Stimulated activated CD8-positive, alpha-beta memory T cell treated with anti-CD3 and anti-CD28 coated beads, Interleukin-4, amount 100 ng/mL, for 4 hours (primary cell): ENCODE data around the gene RUFY3.
A peak's percentile ranks its signal among the peaks of the same experiment; 100 is the strongest.
"Not testable (repeated sequence)": the region's sequence is repeated elsewhere in the genome, so short reads cannot be mapped to it uniquely, and the experiment has no call there.

ENCODE experiments used
- DNase-seq, 2 donors: peaks; one replicate each; pipeline ENCODE4 v3.0.0-alpha.2; 2020; ENCODE audit warnings: low read depth in 2 of 2, low spot score in 1 of 2

The RUFY3 gene

DNA sequence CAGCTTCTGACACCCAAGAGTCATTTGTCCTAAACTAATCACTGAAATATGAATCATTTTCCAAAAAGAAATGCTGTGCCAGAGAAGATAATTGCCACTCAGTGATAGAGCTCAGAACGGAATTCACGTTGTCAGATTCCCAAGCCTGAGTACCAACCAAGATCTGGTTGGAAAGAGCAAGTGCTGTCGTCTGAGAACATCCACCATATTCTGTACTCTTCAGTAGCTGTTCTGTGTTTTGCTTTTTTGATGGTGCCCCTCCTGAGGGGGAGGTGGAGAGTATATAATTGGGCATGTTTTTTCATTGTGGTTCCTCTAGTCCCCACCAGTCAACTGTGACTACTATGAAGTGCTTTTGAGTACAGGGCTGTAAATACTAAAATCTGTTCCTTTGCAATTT, 13.2 kb downstream of the RUFY3 start:
- no peak for DNase-seq

DNA sequence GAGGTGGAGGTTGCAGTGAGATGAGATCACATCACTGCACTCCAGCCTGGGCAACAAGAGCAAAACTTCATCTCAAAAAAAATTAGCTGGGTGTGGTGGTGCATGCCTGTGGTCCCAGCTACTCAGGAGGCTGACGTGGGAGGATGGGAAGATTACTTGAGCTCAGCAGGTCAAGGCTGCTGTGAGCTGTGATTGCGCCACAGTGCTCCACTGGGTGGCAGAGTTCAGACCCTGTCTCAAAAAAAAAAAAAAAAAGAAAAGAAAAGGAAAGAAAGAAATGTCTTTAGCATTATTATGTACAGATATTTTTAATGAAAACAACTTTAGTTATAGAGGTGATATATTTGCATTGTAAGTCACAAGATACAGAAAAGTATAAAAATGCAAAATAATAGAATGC, 14.2 kb downstream of the RUFY3 start:
- DNase-seq: peak in 1 of 2 donors; percentile 14

DNA sequence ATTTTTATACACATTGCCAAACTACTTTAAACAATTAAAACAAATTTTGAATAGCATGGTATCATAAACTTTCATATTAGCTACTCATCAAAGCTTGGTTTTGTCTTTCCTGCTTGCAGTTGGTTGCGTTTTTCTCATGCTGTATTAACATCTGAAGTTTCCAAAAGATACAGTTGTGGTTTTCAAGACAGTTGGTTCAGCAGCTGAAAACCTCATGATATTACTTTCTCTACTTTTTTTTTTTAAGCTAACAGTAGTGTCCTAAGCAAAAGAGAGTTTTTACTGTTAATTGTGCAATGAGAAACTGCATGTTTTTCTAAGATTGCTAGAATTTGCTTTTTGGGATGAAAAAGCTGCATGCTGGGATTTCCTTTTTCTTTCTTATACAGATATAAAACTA, 15.2 kb downstream of the RUFY3 start:
- DNase-seq: no peak

DNA sequence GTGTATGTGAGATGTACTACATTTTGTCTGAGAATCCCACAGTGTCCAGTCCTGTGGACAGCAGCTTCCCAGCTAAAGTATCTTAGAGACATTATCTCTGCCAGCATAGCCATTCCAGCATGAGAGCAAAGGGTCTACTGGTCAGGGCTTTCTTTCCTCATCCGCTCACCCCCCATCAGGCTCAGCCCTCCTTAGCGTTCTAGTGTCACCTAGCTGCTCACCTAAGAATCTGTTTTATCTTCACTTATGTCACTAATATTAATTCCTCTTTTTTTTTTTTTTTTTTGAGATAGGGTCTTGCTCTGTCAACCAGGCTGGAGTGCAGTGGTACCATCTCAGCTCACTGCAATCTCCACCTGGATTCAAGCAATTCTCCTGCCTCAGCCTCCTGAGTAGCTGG, 15.6 kb downstream of the RUFY3 start:
- DNase-seq: no peak

DNA sequence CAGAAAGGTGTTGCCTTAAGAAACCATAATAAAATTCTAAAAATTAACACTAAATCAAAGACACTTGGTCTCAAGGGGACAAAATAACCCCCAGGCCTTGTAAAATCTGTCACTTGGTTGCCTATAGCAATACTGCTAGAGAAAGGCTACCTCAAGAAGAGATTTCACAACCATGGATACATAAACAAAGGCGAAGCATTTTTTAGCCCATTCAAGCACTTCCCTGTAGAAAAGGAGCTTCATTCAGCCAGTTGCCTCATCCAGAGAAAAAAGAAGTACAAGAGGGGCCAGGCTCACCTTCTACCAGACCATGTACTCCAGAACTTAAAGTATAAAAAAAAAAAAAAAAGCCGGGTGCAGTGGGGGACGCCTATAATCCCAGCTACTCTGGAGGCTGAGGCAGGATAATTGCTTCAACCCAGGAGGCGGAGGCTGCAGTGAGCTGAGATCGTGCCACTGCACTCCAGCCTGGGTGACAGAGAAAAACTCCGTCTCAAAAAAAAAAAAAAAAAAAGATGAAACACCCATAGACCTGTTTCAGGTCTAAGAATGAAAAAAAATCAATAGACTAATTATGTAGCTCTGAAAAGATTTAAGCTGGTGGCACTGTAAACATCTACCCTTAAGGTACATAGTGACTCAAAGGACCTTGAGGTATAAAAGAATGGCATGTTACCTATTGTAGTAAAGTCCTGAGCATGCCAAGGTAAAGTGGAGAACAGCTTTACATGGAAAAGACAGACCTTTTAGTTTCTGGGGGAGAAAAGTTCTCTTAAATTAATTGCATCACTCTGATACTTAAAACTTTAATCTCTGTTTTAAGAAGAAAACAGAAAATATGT, 18.0 kb downstream of the RUFY3 start:
- DNase-seq: no peak

DNA sequence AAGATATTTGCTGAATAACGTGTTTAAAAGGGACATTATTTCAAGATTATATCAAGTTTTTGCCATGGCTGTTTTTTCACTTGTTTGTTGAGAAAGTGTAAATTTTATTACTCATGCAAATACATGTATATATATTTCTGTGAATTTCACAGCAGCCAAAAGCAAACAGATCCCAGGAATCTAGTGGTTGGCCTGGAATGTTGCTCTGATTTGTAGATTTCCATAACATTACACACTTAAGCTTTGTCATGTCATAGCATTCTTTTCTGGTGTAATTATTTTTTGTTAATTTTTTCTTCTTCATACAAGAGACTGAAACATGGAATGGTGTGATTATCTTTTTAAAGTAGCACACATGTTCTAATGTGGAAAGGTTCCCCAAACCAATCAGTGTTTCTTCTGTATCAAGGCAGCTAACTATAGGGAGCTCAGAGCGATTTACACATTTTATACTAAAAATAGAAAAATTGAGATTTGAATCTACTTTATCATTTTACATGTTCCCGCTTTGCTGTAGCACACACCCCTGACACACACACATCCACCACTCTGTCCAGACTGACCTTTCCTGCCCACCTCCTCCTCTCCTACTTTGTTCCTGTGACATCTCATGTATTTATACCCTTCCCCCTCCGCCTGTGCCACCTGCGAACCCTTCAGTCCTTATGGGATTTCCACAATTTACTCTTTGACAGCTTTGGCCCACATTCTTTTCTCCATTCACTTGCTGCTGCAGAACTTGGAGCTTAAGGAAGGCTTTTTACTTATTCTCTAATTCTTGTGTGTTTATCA, 20.3 kb downstream of the RUFY3 start:
- no peak for DNase-seq

DNA sequence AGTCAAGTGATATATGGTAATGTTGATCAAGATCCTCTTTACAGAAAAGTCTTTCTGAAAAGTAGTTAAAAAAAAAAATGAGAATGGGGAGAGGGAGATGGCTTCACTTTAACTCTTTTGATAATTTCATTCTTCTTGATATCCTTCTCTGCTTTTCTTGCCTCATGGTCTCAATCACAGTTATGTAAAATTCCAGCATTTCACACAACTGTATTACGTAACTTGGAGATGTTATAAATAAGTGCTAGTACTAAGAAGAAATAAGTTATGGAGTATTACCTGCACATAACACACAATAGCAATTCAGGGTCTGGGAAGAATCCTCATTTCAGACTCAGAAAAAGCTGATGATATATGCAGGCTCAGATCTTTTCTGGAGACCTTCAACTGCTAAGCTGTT, 22.0 kb downstream of the RUFY3 start:
- DNase-seq: no peak

DNA sequence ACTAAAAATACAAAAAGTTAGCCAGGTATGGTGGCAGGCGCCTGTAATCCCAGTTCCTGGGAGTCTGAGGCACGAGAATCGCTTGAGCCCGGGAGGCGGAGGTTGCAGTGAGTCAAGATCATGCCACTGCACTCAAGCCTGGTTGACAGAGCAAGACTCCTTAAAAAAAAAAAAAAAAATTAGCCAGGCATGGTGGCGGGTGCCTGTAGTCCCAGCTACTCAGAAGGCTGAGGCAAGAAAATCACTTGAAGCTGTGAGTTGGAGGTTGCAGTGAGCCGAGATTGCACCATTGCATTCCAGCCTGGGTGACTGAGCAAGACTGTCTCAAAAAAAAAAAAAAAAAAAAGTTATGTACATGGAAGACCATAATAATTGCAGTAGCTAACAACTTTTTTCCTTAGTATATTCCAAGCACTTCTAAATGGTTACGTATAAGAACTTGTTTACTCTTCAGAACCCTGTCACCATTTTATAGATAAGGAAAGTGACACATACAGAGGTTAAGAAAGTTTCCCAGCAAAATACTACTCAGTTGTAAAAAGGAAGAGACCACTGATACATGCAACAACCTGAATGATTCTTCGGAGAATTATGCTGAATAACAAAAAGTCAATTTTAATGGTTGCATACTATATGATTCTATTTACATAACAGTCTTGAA, 24.5 kb downstream of the RUFY3 start:
- no peak for DNase-seq

DNA sequence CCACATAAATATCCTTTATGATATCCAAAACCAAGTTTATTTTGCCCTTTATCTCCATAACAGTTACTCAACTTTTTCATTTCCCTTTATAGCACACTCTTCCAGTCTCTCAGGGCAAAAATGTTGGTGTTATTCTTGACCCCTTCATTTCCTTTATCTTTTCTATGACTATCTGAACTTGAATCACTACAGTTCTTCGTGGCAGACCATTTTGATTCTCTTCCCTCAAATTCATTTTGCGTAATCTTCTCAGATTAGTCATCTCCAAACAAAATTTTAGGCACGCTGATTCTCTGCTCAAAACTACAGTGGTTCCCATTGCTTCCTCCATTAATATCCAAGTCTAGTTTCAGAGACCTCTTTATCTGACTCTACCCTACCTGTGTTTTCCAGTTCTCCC, 26.1 kb downstream of the RUFY3 start:
- no peak for DNase-seq

DNA sequence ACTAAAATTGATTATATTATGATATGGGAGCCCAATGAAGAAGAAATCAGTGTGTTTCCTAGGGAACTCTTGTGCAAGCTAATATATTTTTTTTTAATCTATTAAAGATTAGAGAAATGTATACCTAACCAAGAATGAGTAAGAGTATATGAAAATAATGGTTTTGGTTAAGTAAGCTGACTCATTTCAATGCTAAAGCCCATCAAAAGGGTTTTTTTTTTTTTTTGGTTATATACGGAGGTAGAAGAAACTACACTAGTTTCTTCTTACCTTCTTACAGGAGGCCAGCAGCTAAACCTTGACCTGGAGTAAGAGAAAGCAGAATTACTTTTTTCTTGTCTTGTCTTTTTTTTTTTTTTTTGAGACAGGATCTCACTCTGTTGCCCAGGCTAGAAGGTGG, 27.5 kb downstream of the RUFY3 start:
- DNase-seq: no peak

DNA sequence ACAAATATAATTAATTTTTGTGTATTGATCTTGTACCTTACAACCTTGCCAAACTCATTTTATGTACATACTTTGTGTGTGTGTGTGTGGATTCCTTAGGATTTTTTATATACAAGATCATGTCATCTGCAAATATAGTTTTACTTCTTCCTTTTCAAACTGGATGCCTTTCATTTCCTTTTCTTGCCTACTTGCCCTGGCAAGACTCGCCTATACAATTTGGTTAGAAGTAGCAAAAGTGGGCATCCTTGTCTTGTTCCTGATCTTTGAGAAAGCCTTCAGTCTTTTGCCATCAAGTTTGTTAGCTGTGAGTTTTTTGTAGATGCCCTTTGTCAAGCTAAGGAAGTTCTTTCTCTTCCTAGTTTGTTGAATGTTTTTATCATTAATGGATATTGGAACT, 30.5 kb downstream of the RUFY3 start:
- DNase-seq: no peak

DNA sequence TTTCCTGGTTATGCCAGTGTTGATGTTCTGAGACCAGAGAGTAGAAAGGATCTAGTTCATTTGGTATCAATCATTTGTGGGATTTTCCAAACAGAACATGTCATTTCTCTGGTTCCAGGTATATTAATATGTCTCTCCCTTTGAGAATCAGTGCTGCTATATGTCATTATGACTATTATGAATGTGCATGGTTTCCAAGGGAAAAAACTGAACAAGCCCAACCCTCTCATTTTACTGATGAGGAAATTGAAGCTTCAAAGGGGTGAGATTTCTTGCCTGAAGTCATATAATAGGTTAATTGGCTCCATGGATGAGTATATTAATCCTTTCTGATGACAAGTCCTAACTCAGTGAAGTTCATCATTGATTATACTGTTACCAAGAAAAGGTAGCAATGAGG, 31.9 kb downstream of the RUFY3 start:
- no peak for DNase-seq

DNA sequence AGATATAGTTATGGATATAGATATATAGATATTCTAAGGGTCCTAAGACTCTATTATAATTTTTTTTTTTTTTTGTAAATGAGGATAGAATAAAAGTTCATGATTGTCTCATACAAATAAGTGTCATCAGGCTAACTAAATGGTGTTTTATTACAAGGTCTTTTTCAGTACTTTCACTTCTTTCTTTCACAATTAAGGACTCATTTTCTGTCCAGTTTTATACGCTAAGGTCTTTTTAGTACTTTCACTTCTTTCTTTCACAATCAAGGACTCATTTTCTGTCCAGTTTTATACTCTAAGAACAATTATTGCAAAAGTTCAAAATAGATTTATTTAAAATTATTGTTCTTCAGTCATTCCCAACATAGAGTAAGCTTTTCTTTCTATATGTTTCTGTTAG, 32.7 kb downstream of the RUFY3 start:
- no peak for DNase-seq

DNA sequence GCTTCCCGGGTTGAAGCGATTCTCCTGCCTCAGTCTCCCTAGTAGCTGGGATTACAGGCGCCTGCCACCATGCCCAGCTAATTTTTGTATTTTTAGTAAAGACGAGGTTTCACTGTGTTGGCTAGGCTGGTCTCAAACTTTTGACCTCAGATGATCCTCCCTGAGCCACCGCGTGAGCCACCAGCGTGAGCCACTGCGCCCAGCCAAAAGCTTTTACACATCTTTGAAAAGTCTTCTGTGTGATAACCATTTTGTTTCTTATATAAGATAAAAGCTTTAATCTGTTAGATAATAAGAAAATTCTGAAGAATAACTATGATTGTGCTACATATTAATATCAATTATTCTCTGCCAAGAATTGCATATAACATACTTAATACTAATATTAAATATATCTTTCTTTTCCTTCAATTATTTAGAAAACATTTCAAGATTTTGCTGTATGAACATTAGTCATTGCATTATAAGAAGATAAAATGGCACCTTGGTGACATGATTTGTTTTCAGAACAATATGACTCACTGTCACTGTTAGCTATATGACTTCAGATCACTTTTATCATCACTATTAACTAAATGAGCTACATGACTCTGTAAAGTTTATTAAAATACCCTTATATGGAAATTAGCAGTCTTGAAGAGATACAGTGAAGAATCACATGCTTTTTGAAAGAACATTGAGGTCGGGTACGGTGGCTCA, 33.4 kb downstream of the RUFY3 start:
- no peak for DNase-seq

DNA sequence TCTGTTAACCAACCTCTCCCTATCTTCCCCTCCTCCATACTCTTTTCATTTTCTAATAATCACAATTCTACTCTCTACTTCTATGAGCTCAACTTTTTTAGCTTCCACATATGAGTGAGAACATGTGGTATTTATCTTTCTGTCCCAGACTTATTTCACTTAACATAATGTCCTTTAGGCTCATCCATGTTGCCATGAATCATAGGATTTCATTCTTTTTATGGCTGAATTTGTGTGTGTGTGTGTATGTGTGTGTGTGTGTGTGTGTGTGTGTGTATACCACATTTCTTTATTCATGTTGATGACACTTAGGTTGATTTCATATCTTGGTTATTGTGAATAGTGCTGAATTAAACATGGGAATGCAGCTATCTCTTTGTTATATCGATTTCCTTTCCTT, 37.4 kb downstream of the RUFY3 start:
- no peak for DNase-seq

DNA sequence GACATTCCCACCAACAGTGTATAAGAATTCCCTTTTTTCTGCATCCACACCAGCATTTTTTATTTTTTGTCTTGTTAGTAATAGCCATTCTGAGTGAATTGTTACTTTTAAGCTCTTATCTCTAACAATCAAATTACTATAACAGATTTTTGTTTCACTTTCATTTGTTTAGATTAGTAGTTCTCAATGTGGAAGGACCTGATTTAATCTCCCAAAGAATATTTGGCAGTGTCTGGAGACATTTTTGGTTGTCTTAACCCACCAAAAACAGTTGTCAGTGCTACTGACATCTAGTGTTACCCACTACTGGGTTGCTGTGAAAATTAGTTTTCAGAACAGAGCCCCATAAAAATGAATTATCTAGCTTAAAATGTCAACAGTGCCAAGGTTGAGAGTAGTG, 37.9 kb downstream of the RUFY3 start:
- no peak for DNase-seq

DNA sequence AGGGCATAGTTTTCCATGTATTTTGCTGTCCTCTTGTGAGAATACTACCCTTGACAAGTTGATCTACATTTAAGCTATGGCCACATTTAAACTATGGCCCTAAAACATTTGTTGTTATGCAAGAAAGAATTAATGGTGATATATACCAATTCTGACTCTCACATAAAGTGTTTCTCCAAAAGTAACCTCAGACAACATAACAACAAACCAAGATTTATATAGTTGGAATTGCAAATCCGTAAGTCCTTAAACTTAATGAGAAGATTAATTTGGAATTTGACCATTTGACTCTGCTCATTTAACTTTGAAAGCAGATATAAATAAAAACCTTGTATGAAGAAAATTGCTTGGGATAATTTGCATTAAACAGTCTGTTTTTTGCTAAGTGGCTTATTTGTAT, 38.9 kb downstream of the RUFY3 start:
- DNase-seq: no peak

DNA sequence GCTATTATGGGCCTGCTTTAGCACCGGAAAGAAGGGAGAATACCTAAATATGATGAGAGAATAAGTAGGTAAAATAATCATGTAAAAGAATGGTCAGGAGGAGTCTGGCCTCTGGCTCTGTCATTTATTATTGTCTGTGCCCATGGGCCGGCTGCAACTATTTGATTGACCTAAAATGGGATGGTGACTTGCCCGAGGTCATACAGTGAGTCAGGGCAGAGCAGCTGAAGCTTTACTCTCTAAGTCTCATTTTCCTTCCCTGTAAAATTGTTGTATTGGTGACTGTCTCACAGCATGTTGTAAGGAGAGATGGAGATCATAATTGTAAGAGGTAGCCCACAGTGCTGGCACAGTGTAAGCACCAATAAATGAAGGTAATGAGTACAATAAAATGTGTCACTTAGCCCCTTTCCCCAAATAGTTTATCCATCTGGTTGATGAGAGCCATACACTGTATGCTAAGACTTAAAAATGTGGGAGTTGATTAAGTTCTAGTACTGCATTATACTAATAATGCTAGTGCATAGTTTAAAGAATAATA, 39.6 kb downstream of the RUFY3 start:
- DNase-seq: no peak

DNA sequence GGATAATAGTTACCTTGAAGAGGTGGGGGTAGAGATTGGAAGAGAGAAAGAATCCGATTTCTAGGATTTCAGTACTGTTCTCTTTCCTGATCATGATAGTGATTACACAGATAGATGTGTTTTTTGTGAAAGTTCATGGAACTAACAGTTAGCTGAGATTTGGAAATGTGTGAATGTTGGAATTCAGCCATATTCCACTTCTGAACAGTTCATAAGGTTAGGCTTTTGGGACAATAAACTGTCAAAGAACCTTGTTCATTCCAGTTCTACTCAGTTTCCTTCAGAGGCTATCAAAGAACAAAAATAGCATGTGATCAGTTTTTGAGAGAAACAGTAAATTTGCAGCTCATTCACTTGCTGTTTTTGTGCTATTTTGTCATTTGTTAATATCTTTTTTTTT, 43.6 kb downstream of the RUFY3 start:
- no peak for DNase-seq

DNA sequence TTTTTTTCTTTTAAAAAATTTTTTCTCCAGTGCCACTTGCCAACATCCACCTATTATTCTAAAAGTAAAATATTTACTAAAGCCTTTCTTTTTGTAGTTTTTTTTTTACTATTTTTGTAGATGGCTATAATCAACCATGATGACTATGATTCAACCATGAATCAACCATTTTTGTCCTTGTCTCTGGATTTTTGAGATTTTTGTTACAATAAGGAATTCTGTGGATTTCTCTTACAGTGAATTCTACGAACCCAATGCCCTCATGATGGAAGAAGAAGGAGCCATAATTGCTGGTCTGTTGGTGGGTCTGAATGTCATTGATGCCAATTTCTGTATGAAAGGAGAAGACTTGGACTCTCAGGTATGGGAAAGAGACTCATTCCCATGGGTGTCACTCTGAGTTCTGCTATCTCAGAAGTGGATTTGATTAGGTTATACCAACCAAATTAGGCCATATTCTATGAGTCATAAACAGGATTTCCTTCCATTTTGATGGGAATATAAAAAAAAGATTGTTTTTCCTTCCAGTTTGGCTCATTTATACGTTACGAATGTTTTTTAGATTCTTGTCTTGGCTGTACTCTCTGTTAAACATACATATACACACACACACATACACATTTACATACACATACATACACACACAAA, 46.7 kb downstream of the RUFY3 start:
- no peak for DNase-seq

DNA sequence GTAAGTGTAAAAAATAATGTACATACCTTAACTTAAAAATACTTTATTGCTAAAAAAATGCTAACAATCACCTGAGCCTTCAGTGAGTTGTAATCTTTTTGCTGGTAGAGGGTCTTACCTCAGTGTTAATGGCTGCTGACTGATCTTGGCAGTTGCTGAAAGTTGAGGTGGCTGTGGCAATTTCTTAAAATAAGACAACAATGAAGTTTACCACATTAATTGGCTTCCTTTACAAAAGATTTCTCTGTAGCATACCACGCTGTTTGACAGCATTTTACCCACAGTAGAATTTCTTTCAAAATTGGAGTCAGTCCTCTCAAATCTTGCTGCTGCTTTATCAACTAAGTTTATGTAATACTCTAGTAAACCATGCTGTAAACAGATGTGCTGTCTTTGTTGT, 47.6 kb downstream of the RUFY3 start:
- not testable (repeated sequence) for DNase-seq
